Occipital lobe (tissue), 2 donors: ENCODE results near the gene JARID2. TPM values are rescaled to one million over a fixed set of nuclear protein-coding genes. Genes with fewer than 3 reads are reported as not detected.

Experiments used
- DNase-seq: peaks from one replicate; lab custom pipeline; 2025; lab: John Stamatoyannopoulos, UW
- total RNA-seq: library from RNA; depleted of rRNA; stranded (reverse); fragments of >200 nt; gene quantifications from one replicate; pipeline ENCODE4 v1.2.3, GENCODE V29; 2014

JARID2 gene
- total RNA-seq, 1 donor from 2014 or later = 18.6 TPM

DNA sequence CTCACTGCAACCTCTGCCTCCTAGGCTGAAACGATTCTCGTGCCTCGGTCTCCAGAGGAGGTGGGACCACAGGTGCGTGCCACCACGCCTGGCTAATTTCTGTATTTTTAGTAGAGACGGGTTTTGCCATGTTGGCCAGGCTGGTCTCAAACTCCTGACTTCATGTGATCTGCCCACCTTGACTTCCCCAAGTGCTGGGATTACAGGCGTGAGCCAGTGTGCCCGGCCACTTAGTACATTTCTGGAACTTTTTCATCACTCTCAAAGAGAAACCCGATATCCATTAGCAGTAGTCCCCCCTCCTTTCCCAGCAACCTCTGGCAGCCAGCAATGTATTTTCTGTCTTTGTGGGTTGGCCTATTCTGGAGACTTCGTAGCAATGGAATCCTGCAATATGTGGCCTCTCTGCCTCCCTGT, 109.8 kb downstream of the JARID2 start:
- no peak for DNase-seq

- no peak for DNase-seq
Observed at GRCh38 chr6:15356179-15356578, 110.3 kb downstream of the JARID2 start.

- no peak for DNase-seq
Observed at GRCh38 chr6:15356937-15357336, 111.1 kb downstream of the JARID2 start.

- no peak for DNase-seq
Observed at GRCh38 chr6:15357782-15358181, 111.9 kb downstream of the JARID2 start.

- no peak for DNase-seq
Observed at GRCh38 chr6:15358579-15359327, 112.9 kb downstream of the JARID2 start.

DNA sequence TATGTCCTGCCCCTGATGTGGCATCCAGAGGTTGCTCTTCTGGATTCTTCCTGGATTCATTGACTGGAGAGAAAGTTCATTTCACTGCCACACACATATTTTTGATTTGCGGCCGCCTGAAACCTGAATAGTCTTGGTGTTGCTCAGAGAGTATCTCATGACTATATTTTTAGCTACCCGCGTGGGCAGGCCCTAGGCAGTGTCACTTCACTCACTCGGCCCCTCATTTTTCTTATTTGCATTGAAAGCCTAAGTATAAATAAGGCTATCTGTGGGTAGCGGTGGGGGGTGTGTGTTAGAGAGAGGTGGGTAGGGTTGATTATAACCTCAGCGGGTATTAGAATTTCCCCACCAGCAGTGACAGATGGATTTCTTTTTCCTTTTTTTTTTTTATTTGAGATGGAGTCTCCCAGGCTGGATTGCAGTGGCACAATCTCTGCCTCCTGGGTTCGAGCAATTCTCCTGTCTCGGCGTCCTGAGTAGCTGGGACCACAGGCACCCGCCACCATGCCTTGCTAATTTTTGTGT, 113.5 kb downstream of the JARID2 start:
- DNase-seq = no peak

- DNase-seq = no peak
Observed at GRCh38 chr6:15360300-15360699, 114.4 kb downstream of the JARID2 start.

DNA sequence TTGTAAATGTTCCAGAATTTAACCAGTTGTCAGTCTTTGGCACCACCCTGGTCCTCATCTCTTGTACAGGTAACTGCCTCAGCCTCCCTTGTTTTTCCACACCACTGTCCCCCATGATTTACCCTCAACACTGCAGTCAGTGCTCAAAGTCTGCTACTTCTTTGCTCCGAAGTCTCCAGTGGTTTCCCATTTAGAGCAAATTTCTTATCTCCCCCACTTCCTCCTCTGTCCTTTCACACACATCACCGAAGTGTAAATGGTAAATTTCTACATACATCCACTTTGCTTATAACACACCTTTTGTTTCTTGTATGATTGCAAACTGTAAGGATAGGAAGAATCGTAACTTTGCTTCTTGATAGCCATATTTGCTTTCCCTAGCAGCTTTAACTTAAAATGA, 115.3 kb downstream of the JARID2 start:
- no peak for DNase-seq

DNA sequence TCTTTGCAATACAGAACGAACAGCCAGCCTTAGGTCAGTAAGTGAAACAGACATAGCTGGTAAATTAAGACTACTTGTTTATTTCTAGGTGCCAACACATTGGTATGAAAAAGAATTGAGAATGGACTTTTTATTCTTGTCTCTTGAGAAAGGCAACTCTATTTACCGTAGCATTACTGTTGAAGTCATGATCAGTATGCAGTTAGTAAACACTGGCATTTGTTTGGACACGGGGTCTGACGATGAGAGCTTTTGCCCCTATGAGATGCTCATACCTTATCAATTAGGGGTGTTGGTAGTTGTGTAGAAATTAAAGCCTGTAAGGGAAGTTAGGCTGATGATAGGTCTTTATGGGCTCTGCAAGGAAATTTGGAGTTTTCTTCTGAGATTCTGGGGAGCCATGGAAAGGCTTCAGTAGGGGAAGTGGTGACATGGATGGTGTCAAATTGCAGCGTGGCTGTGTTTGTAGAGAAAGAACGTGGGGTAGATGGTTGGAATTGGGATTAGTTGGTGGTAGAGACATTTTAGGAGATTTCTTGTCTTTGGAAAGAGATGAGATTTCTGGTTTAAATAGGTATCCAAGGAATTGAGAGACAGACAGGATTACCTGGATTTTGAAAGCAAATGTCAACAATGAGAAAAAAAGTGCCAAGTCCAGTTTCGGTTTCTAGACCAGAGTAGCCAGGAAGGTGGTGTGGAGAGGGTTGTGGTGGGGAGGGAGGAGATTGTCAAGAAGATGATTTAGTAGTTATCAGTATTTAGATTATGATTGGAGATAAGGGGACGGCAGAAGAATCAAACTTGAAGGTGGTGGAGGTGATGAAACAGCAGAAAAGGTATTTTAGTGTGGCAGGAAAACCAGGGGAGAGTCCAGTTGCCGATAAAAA, 116.6 kb downstream of the JARID2 start:
- DNase-seq = no peak

GRCh38 chr6:15363164-15363522, 117.3 kb downstream of the JARID2 start:
- DNase-seq = no peak

- no peak for DNase-seq
Observed at GRCh38 chr6:15363523-15364400, 117.9 kb downstream of the JARID2 start.

GRCh38 chr6:15364401-15365037, 118.7 kb downstream of the JARID2 start:
- DNase-seq = no peak

DNA sequence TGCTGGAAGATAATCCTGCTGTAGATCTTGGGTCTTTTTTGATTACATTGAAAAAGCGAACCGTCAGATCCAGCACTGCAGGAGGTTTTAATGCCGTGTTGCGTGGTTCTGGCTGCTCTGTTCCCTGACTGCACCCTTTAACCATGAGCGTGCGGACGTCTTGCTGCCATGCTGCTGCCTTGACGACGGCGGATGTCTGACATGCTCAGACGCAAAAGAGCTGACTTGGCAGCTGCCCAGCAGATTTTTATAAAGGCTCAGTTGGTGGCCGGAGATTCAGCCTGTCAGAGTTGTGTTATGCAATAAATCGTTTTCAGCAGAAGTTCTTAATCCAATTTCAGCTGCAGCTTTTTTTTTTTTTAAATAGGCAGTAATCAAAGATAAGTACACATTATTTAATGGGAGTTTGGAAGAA, 119.4 kb downstream of the JARID2 start:
- DNase-seq = peak; percentile 63

GRCh38 chr6:15366003-15366535, 120.2 kb downstream of the JARID2 start:
- DNase-seq = no peak

DNA sequence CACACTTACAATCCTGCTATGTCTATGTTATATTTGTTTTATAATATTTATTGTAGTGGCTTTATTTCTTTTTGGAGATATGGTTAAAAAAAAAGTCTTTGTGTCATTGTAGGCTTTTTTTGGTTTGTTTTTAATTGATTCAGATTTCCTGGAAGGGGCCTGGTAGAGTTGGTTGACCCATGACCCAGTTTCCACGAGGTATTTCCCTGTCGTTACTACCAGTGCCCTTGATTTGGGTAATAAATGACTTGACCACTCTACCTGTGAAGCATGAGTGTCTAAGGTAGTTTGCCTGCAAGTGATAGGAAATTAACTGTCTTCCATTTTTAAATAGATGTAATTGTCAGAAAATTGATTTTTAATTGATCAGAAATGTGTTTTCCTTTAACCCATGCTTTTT, 121.0 kb downstream of the JARID2 start:
- DNase-seq = no peak

DNA sequence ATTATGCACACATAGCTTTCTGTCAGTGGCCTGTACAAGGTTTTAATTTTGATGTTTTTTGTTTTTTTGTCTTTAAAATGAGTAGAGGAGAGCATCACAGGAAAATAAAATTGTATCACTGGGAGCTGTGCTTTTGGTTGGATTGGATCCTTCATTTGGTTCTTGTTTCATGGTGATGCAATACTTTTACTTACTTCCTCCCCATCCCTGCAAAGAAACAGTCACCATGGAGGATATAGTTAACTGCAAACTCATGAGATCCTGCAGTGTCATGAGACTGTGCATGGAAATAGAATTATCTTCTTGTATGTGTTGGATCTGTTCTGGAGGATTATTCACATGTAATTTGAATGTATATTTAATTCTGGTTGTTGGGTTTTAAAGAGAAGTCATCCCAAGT, 122.3 kb downstream of the JARID2 start:
- DNase-seq = no peak

GRCh38 chr6:15368873-15369272, 123.0 kb downstream of the JARID2 start:
- DNase-seq = no peak

DNA sequence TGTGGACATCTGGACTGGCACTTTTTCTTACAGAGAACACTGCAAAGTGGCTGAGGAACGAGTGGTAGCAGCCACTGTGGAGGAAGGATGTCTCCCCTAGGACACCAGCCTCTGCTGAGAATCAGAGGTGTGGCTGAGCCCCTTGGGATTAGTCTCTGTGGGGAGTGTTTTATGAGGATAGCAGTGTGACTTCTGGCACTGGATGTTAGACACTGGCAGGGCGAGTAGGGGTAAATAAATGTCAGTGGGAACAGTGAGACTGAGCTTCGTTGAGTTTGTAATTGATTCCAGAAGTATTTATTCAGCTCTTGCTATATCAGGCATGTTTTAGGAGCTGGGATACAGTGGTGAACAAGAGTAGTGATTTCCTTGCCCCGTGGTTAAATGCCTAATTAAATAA, 124.0 kb downstream of the JARID2 start:
- no peak for DNase-seq

GRCh38 chr6:15370733-15371671, 125.1 kb downstream of the JARID2 start:
- no peak for DNase-seq

- DNase-seq = no peak
Observed at GRCh38 chr6:15372932-15373331, 127.1 kb downstream of the JARID2 start.
